NB4 (cell line): ENCODE results near the gene ORMDL3.

Source experiments
- DNase-seq: peaks from one replicate; pipeline ENCODE4 v3.0.0; 2010; ENCODE audit warnings: low read depth
- H3K4me3 ChIP-seq: one replicate; pipeline ENCODE4 v1.5.1; 2011; ENCODE audit warnings: mild to moderate bottlenecking, low read depth, low read length, moderate library complexity
- MAX ChIP-seq: IDR thresholded peaks from 2 replicates; pipeline ENCODE4 v1.6.1; 2011; ENCODE audit warnings: low read depth, low read length
- MYC ChIP-seq: IDR thresholded peaks from 2 replicates; pipeline ENCODE4 v1.6.1; 2011; ENCODE audit warnings: low read depth, low read length
- POLR2A ChIP-seq: IDR thresholded peaks from 2 replicates; pipeline ENCODE4 v1.6.1; 2011; ENCODE audit warnings: mild to moderate bottlenecking; ENCODE audit not compliant: insufficient read length; ENCODE audit errors: extremely low read depth
- TF ChIP-seq, protein P1 (sequence below): IDR thresholded peaks from one replicate; pipeline ENCODE4 v1.5.1; 2012; ENCODE audit warnings: low read depth, low read length

ORMDL3 gene

GRCh38 chr17:39919087-39919683 is 8.2 kb downstream of the ORMDL3 start:
- no peak overlapping the region for H3K4me3 ChIP-seq
- TF ChIP-seq POLR2A (no peak), MAX (no peak), MYC (no peak)
- TF ChIP-seq, protein P1, sequence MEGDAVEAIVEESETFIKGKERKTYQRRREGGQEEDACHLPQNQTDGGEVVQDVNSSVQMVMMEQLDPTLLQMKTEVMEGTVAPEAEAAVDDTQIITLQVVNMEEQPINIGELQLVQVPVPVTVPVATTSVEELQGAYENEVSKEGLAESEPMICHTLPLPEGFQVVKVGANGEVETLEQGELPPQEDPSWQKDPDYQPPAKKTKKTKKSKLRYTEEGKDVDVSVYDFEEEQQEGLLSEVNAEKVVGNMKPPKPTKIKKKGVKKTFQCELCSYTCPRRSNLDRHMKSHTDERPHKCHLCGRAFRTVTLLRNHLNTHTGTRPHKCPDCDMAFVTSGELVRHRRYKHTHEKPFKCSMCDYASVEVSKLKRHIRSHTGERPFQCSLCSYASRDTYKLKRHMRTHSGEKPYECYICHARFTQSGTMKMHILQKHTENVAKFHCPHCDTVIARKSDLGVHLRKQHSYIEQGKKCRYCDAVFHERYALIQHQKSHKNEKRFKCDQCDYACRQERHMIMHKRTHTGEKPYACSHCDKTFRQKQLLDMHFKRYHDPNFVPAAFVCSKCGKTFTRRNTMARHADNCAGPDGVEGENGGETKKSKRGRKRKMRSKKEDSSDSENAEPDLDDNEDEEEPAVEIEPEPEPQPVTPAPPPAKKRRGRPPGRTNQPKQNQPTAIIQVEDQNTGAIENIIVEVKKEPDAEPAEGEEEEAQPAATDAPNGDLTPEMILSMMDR = no peak
- DNase-seq = no peak

DNA sequence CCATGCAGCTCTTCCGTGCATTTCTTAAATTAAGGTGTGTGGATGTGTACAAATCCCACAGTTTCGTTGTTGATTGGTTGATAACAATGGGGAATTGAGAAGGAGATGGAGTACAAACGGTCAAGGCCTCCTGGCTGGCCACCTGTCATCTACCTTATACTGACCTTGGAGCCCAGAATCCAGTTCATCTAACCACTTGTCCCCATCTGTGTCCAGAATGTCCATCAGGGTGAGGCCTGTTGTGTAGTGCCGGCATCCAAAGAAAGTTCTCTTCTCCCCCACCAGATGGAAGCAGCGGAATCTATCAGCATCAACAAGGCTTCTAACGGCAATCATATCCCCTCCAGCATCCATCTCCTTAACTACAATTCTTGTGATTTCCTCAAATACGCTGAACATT is 10.5 kb downstream of the ORMDL3 start:
- DNase-seq = no peak
- no peak for TF ChIP-seq MYC
- TF ChIP-seq POLR2A = no peak
- TF ChIP-seq, protein P1 = no peak
- TF ChIP-seq MAX = no peak
- H3K4me3 ChIP-seq = no peak overlapping the region

DNA sequence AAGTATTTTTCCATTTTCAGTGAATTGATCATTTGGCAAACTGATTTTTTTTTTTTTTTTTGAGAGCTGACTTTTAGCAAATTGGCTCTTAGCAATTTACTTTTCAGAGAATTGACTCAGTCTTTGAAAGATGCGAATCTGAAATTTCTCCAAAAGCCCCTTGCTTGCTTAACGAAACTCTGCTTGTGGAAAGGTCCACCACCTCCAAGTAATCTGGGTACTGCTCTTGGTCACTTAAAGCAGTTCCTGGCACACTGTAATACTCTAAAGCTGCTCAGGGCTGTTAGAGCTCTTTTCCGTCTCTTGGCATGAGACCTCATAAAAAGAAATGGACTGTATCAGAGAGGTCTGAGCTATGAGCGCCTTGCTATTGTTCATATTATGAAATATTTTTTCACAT is 11.8 kb downstream of the ORMDL3 start:
- TF ChIP-seq, protein P1 = no peak
- no peak overlapping the region for H3K4me3 ChIP-seq
- no peak for DNase-seq

- no peak overlapping the region for H3K4me3 ChIP-seq
- TF ChIP-seq POLR2A (no peak), MYC (no peak), MAX (no peak)
- TF ChIP-seq, protein P1 = no peak
Observed at GRCh38 chr17:39913989-39914388, 13.4 kb downstream of the ORMDL3 start.

DNA sequence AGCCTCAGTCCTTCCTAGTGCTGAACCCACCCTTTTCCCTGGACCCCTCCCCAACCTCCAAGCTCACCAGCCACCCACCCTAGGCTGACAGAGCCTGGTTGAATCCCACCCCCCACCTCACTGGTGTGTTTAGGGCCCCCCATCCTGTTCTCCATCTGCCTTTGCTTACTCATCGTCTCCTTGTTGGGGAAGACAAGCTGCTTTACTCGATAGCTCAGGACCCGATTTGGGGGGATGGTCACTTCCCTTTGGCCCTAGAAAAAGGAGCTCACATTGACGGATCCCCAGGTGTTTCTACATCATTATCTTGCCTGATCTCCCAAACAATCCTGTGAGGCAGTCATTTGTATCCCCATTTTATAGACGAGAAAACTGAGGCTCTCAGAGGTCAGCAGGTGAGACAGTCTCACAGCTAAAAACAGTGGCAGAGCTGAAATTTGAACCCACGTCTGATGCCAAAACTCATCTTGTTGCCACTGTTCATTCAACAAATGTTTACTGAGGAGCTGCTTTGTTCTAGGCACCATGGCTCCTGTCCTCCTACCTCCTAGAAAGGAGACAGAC is 18.5 kb downstream of the ORMDL3 start:
- DNase-seq = no peak
- no peak for TF ChIP-seq POLR2A
- TF ChIP-seq, protein P1 = no peak
- TF ChIP-seq MAX = no peak
- no peak for TF ChIP-seq MYC
- H3K4me3 ChIP-seq = no peak overlapping the region

More at GRCh38 chr17:39913989-39914388, 13.4 kb downstream of the ORMDL3 start:
- DNase-seq = no peak

DNA sequence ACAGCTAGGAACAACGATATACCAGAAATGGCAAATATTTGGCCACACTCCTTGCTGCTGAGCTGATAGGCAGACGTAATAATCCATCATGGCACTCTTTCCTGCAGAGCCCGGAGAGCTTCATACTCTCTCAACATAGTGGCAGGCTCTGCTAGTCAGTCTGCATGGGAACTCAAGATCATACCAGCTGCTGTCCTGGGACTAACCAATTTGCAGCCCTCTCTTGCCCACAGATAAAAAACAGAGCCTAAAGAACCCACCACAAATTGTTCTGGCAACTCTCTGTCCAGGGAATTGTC is 22.5 kb downstream of the ORMDL3 start:
- H3K4me3 ChIP-seq = no peak overlapping the region
- DNase-seq = no peak
- TF ChIP-seq, protein P1 = no peak
- TF ChIP-seq POLR2A = no peak
- no peak for TF ChIP-seq MAX
- TF ChIP-seq MYC = no peak
